Activated CD4-positive, alpha-beta memory T cell treated with anti-CD3 and anti-CD28 coated beads, Interleukin-2, amount 10 ng/mL, durations not matched to agents 7 days and 5 days (primary cell): ENCODE measurements around the gene PARP12. TPM values are rescaled to one million over a fixed set of nuclear protein-coding genes. Genes with fewer than 3 reads are reported as not detected.

ENCODE experiments used
- CTCF ChIA-PET: fragments of 350-600 bp; sonication (Branson Sonifier 250); formaldehyde crosslinking; loops from one replicate; lab custom pipeline; 2021; ENCODE audit warnings: antibody characterized with exemption, inconsistent platforms; lab: Charles Lee
- POLR2A ChIA-PET: fragments of 350-600 bp; sonication (Branson Sonifier 250); formaldehyde crosslinking; loops from one replicate; lab custom pipeline; 2021; ENCODE audit warnings: antibody characterized with exemption; lab: Charles Lee
- DNase-seq: peaks from one replicate; pipeline ENCODE4 v3.0.0-alpha.2; 2020
- H3K27ac Mint-ChIP-seq: one replicate; pipeline ENCODE4 v1.8.0; 2021; ENCODE audit warnings: mild to moderate bottlenecking, mixed read lengths
- H3K27me3 Mint-ChIP-seq: one replicate; pipeline ENCODE4 v1.8.0; 2021; ENCODE audit warnings: mixed read lengths
- H3K36me3 Mint-ChIP-seq: one replicate; pipeline ENCODE4 v1.8.0; 2021; ENCODE audit warnings: low read depth, mixed read lengths
- H3K4me1 Mint-ChIP-seq: one replicate; pipeline ENCODE4 v1.8.0; 2021; ENCODE audit warnings: mixed read lengths
- H3K4me3 Mint-ChIP-seq: one replicate; pipeline ENCODE4 v1.8.0; 2021; ENCODE audit warnings: mild to moderate bottlenecking, mixed read lengths
- H3K9me3 Mint-ChIP-seq: one replicate; pipeline ENCODE4 v1.8.0; 2021; ENCODE audit warnings: mixed read lengths
- total RNA-seq, 2 experiments: library from RNA; stranded (reverse); gene quantifications; one replicate each; pipeline ENCODE4 v1.2.3, GENCODE V29; 2021

PARP12 gene
- total RNA-seq, 2 experiments from 2014 or later, result 146 to 151 TPM

- no peak for DNase-seq
- H3K4me1 Mint-ChIP-seq, result peaks cover 72% of the 10 kb centered on the region
- CTCF ChIA-PET, result no interaction called here
- H3K9me3 Mint-ChIP-seq, result no peaks in the 10 kb centered on the region
- no peak overlapping the region for H3K4me3 Mint-ChIP-seq
- POLR2A ChIA-PET, result interaction anchor here (1.3 to 1.9 kb wide), 2 partner anchors 121 to 280 kb away, joined by 3 to 4 read pairs; partner anchors contain the start of gene KDM7A
- no peaks in the 10 kb centered on the region for H3K27me3 Mint-ChIP-seq
- peaks cover 92% of the 10 kb centered on the region for H3K36me3 Mint-ChIP-seq
- no peak overlapping the region for H3K27ac Mint-ChIP-seq
These were observed 6.2 kb downstream of the PARP12 start for GRCh38 chr7:140056431-140057142.

GRCh38 chr7:140055833-140056232, 6.9 kb downstream of the PARP12 start:
- Mint-ChIP-seq H3K9me3 (no peaks in the 10 kb centered on the region), H3K27me3 (no peaks in the 10 kb centered on the region), H3K4me3 (no peak overlapping the region), H3K27ac (no peak overlapping the region), H3K36me3 (peaks cover 88% of the 10 kb centered on the region), H3K4me1 (peaks cover 64% of the 10 kb centered on the region)
- CTCF ChIA-PET, result no interaction called here
- DNase-seq, result no peak
- POLR2A ChIA-PET, result interaction anchor here (1.9 kb wide), 1 partner anchor 121 kb away, joined by 4 read pairs; the partner anchor contains the start of gene KDM7A

- no peak for DNase-seq
- Mint-ChIP-seq H3K36me3 (peaks cover 87% of the 10 kb centered on the region), H3K9me3 (no peaks in the 10 kb centered on the region), H3K27ac (no peak overlapping the region), H3K27me3 (no peaks in the 10 kb centered on the region), H3K4me1 (peaks cover 55% of the 10 kb centered on the region), H3K4me3 (no peak overlapping the region)
- CTCF ChIA-PET, result interaction anchor here (0.7 to 1.9 kb wide), 2 partner anchors 249 to 272 kb away, joined by 3 to 7 read pairs; no protein-coding TSS in a partner anchor
- POLR2A ChIA-PET, result interaction anchor here (0.6 kb wide), 1 partner anchor 16 kb away, joined by 3 read pairs; no protein-coding TSS in a partner anchor
These were observed 8.0 kb downstream of the PARP12 start for GRCh38 chr7:140054751-140055150.

DNA sequence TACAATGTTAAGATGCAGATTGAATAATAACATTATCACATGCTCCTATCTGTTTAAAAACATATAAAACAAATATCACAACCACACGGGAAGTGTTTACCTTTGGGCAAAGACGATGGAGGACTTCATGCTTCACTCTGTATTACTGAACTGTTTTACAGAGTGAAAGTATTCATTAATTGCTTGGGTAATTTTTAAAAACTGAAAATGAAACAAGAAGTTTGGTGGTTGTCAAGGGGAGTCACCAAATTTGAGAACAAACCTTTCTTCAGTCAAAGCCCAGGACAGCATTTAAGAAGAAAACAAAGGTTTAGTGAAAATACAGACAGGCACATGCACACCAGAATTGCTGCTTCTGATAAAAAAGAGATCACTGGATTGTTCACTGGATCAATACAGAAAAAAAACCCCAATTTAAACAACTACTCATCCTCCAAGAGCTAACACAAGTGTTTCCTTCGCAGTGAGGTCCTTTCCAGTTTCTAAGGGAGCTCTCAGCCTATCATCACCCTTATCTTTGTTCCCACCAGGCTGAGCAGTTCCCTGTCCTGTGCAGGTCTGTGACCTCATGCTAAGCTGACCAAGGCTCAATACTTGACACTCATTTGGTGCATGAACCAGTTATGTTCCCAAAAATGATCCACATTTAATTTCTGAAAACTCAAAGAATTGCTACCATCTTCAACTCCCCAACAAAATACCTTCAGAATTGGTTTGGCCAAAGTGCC, 8.8 kb downstream of the PARP12 start:
- ChIA-PET POLR2A (interaction anchor here (0.6 kb wide), 1 partner anchor 17 kb away, joined by 3 read pairs; no protein-coding TSS in a partner anchor), CTCF (interaction anchor here (0.7 to 1.9 kb wide), 3 partner anchors 9 to 273 kb away, joined by 3 to 7 read pairs (median 3); partner anchors contain the start of gene PARP12)
- peak overlapping the region; percentile 29 for H3K27ac Mint-ChIP-seq
- H3K9me3 Mint-ChIP-seq, result no peaks in the 10 kb centered on the region
- H3K4me3 Mint-ChIP-seq, result no peak overlapping the region
- DNase-seq, result no peak
- H3K36me3 Mint-ChIP-seq, result peaks cover 90% of the 10 kb centered on the region
- H3K4me1 Mint-ChIP-seq, result peaks cover 48% of the 10 kb centered on the region
- no peaks in the 10 kb centered on the region for H3K27me3 Mint-ChIP-seq

- Mint-ChIP-seq H3K4me1 (peaks cover 28% of the 10 kb centered on the region), H3K27ac (no peak overlapping the region), H3K27me3 (no peaks in the 10 kb centered on the region), H3K4me3 (no peak overlapping the region), H3K9me3 (no peaks in the 10 kb centered on the region), H3K36me3 (peaks cover 85% of the 10 kb centered on the region)
- CTCF ChIA-PET, result no interaction called here
- DNase-seq, result no peak
- POLR2A ChIA-PET, result interaction anchor here (0.8 kb wide), 1 partner anchor 11 kb away, joined by 3 read pairs; the partner anchor contains the start of gene PARP12
These were observed 10.9 kb downstream of the PARP12 start for GRCh38 chr7:140051820-140052219.

GRCh38 chr7:140050100-140050499, 12.7 kb downstream of the PARP12 start:
- ChIA-PET POLR2A (interaction anchor here (1.7 kb wide), 1 partner anchor 10 kb away, joined by 4 read pairs; no protein-coding TSS in a partner anchor), CTCF (no interaction called here)
- Mint-ChIP-seq H3K4me3 (no peak overlapping the region), H3K9me3 (no peaks in the 10 kb centered on the region), H3K27me3 (no peaks in the 10 kb centered on the region), H3K36me3 (peaks cover 84% of the 10 kb centered on the region), H3K27ac (no peak overlapping the region), H3K4me1 (peaks cover 20% of the 10 kb centered on the region)
- DNase-seq, result no peak

- DNase-seq, result no peak
- CTCF ChIA-PET, result no interaction called here
- Mint-ChIP-seq H3K36me3 (peaks cover 82% of the 10 kb centered on the region), H3K4me1 (peaks cover 15% of the 10 kb centered on the region), H3K27me3 (no peaks in the 10 kb centered on the region), H3K9me3 (no peaks in the 10 kb centered on the region), H3K27ac (no peak overlapping the region), H3K4me3 (no peak overlapping the region)
- POLR2A ChIA-PET, result interaction anchor here (1.7 kb wide), 1 partner anchor 10 kb away, joined by 4 read pairs; no protein-coding TSS in a partner anchor
These were observed 13.3 kb downstream of the PARP12 start for GRCh38 chr7:140049339-140050024.

DNA sequence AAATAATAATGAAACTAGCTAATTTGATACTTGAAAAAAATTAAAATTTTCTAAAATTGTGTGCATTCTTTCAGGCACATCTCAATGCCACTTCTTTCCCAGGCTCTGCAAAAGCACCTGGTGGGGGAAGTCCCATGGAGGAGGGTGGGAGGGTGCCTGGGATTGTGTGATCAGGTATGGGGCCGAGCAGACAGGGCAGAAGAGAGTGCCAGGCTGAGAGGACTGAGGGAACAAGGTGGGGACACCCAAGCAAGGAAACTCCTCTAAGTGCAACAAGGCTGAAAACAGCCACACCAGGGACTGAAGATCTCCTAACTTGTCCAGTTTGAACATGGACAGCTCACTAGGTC, 13.8 kb downstream of the PARP12 start:
- Mint-ChIP-seq H3K4me3 (no peak overlapping the region), H3K27me3 (no peaks in the 10 kb centered on the region), H3K9me3 (no peaks in the 10 kb centered on the region), H3K4me1 (peaks cover 10% of the 10 kb centered on the region), H3K27ac (no peak overlapping the region), H3K36me3 (peaks cover 82% of the 10 kb centered on the region)
- CTCF ChIA-PET, result interaction anchor here (1.9 kb wide), 1 partner anchor 10 kb away, joined by 5 read pairs; no protein-coding TSS in a partner anchor
- no peak for DNase-seq
- POLR2A ChIA-PET, result no interaction called here

- Mint-ChIP-seq H3K4me3 (no peak overlapping the region), H3K27me3 (no peaks in the 10 kb centered on the region), H3K36me3 (peaks cover 79% of the 10 kb centered on the region), H3K4me1 (peaks cover 3% of the 10 kb centered on the region), H3K27ac (no peak overlapping the region), H3K9me3 (no peaks in the 10 kb centered on the region)
- ChIA-PET CTCF (interaction anchor here (1.9 kb wide), 1 partner anchor 10 kb away, joined by 5 read pairs; no protein-coding TSS in a partner anchor), POLR2A (no interaction called here)
- DNase-seq, result no peak
These were observed 14.6 kb downstream of the PARP12 start for GRCh38 chr7:140048138-140048537.

GRCh38 chr7:140047197-140047596, 15.6 kb downstream of the PARP12 start:
- H3K9me3 Mint-ChIP-seq, result no peaks in the 10 kb centered on the region
- ChIA-PET POLR2A (no interaction called here), CTCF (interaction anchor here (0.6 to 1.9 kb wide), 2 partner anchors 9 to 1531 kb away, joined by 3 to 5 read pairs; no protein-coding TSS in a partner anchor)
- H3K27ac Mint-ChIP-seq, result no peak overlapping the region
- H3K4me3 Mint-ChIP-seq, result no peak overlapping the region
- no peaks in the 10 kb centered on the region for H3K27me3 Mint-ChIP-seq
- no peak for DNase-seq
- peaks cover 73% of the 10 kb centered on the region for H3K36me3 Mint-ChIP-seq
- H3K4me1 Mint-ChIP-seq, result peaks cover 2% of the 10 kb centered on the region

- Mint-ChIP-seq H3K36me3 (peaks cover 78% of the 10 kb centered on the region), H3K4me1 (peaks cover 7% of the 10 kb centered on the region), H3K27ac (no peak overlapping the region), H3K4me3 (no peak overlapping the region), H3K9me3 (no peaks in the 10 kb centered on the region), H3K27me3 (no peaks in the 10 kb centered on the region)
- ChIA-PET POLR2A (interaction anchor here (1.1 kb wide), 2 partner anchors 12 to 38 kb away, joined by 3 read pairs; no protein-coding TSS in a partner anchor), CTCF (no interaction called here)
- DNase-seq, result no peak
These were observed 17.1 kb downstream of the PARP12 start for GRCh38 chr7:140045697-140046096.

- no peak overlapping the region for H3K4me3 Mint-ChIP-seq
- DNase-seq, result no peak
- peaks cover 79% of the 10 kb centered on the region for H3K36me3 Mint-ChIP-seq
- no peaks in the 10 kb centered on the region for H3K27me3 Mint-ChIP-seq
- H3K27ac Mint-ChIP-seq, result no peak overlapping the region
- CTCF ChIA-PET, result interaction anchor here (0.9 kb wide), 1 partner anchor 255 kb away, joined by 3 read pairs; no protein-coding TSS in a partner anchor
- peaks cover 18% of the 10 kb centered on the region for H3K4me1 Mint-ChIP-seq
- no peaks in the 10 kb centered on the region for H3K9me3 Mint-ChIP-seq
- POLR2A ChIA-PET, result no interaction called here
These were observed 18.5 kb downstream of the PARP12 start for GRCh38 chr7:140044251-140044650.
